K562 (cell line): ENCODE results near the gene ZNF319. TPM values are rescaled to one million over a fixed set of nuclear protein-coding genes. Genes with fewer than 3 reads are reported as not detected.

Experiments used
- BCOR ChIP-seq: fragments of 450-650 bp; IDR thresholded peaks from 2 replicates; pipeline ENCODE4 v1.6.1; 2016
- ESRRA ChIP-seq: fragments of 450-650 bp; IDR thresholded peaks from 2 replicates; pipeline ENCODE4 v1.6.1; 2014; ENCODE audit warnings: low read depth, mild to moderate bottlenecking, moderate library complexity, borderline replicate concordance
- HDAC2 ChIP-seq: fragments of 450-650 bp; IDR thresholded peaks from 2 replicates; pipeline ENCODE4 v1.6.1; 2016; ENCODE audit warnings: mild to moderate bottlenecking
- HDGF ChIP-seq: fragments of 450-650 bp; IDR thresholded peaks from 2 replicates; pipeline ENCODE4 v1.6.1; 2016
- KDM1A ChIP-seq, 2 experiments: fragments of 450-650 bp; IDR thresholded peaks; 2 replicates each; pipeline ENCODE4 v1.6.1; 2016; ENCODE audit warnings: mild to moderate bottlenecking in 2 of 2
- POLR2H ChIP-seq: IDR thresholded peaks from 2 replicates; pipeline ENCODE4 v1.6.1; 2016; ENCODE audit warnings: missing genetic modification characterization, low read depth, mild to moderate bottlenecking, control low read depth, missing compliant biosample characterization, moderate library complexity
- RBM25 ChIP-seq: fragments of 200-400 bp; formaldehyde crosslinking; IDR thresholded peaks from 2 replicates; pipeline ENCODE4 v1.6.1; 2018; ENCODE audit warnings: low read length, low read depth, moderate library complexity; ENCODE audit not compliant: severe bottlenecking
- TCF7 ChIP-seq: sonication (generic); IDR thresholded peaks from 2 replicates; pipeline ENCODE4 v1.6.1; 2016; ENCODE audit warnings: antibody characterized with exemption, borderline replicate concordance
- U2AF2 ChIP-seq: fragments of 200-400 bp; formaldehyde crosslinking; optimal IDR thresholded peaks from 2 replicates; pipeline ENCODE3; 2017; ENCODE audit warnings: low read depth, mild to moderate bottlenecking, low read length
- XRCC5 ChIP-seq: fragments of 200-400 bp; formaldehyde crosslinking; IDR thresholded peaks from 2 replicates; pipeline ENCODE4 v1.6.1; 2017; ENCODE audit warnings: low read depth, mild to moderate bottlenecking, low read length
- ZNF121 ChIP-seq: sonication (generic); formaldehyde crosslinking; conservative IDR thresholded peaks from 2 replicates; pipeline ENCODE4 v1.8.0; 2022; ENCODE audit warnings: missing genetic modification reagents
- polyA plus RNA-seq, 8 experiments: library from polyadenylated mRNA; depleted of rRNA in 4 of 8; stranded (reverse) in 5 of 8; unstranded in 3 of 8; fragments of >200 nt; fragmentation: Nextera tagmentation in 2 of 8; fragmentation: Illumina TruSeq in 1 of 8; extraction: Ambion mirVana in 2 of 8; extraction: Trizol in 1 of 8; gene quantifications; 2 replicates each; pipeline versions ENCODE4 v1.2.1 to v1.2.3, GENCODE V29; 2011 to 2014; ENCODE audit warnings: inconsistent platforms in 1 of 8, missing spikeins in 1 of 8
- total RNA-seq, 7 experiments: library from RNA; depleted of rRNA in 6 of 7; stranded (reverse); fragments of >200 nt in 6 of 7; fragmentation: Illumina TruSeq in 2 of 7; extraction: Trizol in 2 of 7; gene quantifications; 2 replicates each; pipeline versions ENCODE4 v1.2.1 to v1.2.3, GENCODE V29; 2011 to 2021; ENCODE audit warnings: low replicate concordance in 1 of 7
- TF ChIP-seq, protein P1 (sequence below): fragments of 450-650 bp; IDR thresholded peaks from 2 replicates; pipeline ENCODE4 v1.6.1; 2016; ENCODE audit warnings: mild to moderate bottlenecking, moderate library complexity
- TF ChIP-seq, protein P2 (sequence below): sonication (generic); formaldehyde crosslinking; IDR thresholded peaks from 2 replicates; pipeline ENCODE4 v1.4.0; 2020; ENCODE audit warnings: mild to moderate bottlenecking, missing genetic modification reagents

ZNF319 gene
- total and polyA plus RNA-seq, 9 of the 15 experiments (the other 6 are each of a cell fraction or from before 2014, with no cell fraction given), result 0.20 to 5.7 (median 1.4) TPM

DNA sequence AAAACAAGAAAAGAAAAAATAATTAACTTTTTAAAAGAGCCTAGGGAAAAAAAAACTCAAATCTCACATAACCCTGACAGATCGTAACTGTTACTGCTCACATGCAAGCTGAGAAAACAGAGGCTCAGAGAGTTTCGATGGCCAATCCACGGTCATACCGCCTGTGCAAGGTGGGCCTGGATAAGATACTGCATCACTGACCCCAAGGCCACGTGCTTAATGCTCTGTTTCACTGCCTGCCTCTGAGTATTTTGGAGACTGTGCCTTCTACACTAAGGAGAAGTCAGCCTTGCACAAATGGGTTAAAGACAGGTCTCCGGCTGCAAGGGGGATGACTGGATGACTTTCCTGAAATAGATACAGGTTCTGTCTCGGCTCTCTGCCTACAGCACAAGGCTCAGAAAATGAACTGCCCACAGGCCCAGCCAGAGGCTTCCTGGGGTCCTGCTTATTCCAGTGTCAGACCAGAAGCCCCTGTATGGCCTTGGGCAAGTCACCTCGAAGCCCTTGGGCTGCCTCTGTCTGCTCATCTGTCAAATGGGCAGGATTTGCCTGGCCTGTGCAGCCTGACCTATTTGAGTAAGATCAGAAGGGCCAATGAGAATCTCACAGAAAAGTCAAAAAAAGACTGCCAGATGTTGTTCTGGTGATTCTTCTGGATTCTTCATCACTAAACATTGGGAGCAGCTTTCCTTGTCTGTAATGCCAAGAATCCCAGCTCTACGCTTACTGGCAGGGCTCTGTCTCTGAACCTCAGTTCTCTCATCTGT, 55.3 kb downstream of the ZNF319 start (continued):
- TF ChIP-seq, protein P1, sequence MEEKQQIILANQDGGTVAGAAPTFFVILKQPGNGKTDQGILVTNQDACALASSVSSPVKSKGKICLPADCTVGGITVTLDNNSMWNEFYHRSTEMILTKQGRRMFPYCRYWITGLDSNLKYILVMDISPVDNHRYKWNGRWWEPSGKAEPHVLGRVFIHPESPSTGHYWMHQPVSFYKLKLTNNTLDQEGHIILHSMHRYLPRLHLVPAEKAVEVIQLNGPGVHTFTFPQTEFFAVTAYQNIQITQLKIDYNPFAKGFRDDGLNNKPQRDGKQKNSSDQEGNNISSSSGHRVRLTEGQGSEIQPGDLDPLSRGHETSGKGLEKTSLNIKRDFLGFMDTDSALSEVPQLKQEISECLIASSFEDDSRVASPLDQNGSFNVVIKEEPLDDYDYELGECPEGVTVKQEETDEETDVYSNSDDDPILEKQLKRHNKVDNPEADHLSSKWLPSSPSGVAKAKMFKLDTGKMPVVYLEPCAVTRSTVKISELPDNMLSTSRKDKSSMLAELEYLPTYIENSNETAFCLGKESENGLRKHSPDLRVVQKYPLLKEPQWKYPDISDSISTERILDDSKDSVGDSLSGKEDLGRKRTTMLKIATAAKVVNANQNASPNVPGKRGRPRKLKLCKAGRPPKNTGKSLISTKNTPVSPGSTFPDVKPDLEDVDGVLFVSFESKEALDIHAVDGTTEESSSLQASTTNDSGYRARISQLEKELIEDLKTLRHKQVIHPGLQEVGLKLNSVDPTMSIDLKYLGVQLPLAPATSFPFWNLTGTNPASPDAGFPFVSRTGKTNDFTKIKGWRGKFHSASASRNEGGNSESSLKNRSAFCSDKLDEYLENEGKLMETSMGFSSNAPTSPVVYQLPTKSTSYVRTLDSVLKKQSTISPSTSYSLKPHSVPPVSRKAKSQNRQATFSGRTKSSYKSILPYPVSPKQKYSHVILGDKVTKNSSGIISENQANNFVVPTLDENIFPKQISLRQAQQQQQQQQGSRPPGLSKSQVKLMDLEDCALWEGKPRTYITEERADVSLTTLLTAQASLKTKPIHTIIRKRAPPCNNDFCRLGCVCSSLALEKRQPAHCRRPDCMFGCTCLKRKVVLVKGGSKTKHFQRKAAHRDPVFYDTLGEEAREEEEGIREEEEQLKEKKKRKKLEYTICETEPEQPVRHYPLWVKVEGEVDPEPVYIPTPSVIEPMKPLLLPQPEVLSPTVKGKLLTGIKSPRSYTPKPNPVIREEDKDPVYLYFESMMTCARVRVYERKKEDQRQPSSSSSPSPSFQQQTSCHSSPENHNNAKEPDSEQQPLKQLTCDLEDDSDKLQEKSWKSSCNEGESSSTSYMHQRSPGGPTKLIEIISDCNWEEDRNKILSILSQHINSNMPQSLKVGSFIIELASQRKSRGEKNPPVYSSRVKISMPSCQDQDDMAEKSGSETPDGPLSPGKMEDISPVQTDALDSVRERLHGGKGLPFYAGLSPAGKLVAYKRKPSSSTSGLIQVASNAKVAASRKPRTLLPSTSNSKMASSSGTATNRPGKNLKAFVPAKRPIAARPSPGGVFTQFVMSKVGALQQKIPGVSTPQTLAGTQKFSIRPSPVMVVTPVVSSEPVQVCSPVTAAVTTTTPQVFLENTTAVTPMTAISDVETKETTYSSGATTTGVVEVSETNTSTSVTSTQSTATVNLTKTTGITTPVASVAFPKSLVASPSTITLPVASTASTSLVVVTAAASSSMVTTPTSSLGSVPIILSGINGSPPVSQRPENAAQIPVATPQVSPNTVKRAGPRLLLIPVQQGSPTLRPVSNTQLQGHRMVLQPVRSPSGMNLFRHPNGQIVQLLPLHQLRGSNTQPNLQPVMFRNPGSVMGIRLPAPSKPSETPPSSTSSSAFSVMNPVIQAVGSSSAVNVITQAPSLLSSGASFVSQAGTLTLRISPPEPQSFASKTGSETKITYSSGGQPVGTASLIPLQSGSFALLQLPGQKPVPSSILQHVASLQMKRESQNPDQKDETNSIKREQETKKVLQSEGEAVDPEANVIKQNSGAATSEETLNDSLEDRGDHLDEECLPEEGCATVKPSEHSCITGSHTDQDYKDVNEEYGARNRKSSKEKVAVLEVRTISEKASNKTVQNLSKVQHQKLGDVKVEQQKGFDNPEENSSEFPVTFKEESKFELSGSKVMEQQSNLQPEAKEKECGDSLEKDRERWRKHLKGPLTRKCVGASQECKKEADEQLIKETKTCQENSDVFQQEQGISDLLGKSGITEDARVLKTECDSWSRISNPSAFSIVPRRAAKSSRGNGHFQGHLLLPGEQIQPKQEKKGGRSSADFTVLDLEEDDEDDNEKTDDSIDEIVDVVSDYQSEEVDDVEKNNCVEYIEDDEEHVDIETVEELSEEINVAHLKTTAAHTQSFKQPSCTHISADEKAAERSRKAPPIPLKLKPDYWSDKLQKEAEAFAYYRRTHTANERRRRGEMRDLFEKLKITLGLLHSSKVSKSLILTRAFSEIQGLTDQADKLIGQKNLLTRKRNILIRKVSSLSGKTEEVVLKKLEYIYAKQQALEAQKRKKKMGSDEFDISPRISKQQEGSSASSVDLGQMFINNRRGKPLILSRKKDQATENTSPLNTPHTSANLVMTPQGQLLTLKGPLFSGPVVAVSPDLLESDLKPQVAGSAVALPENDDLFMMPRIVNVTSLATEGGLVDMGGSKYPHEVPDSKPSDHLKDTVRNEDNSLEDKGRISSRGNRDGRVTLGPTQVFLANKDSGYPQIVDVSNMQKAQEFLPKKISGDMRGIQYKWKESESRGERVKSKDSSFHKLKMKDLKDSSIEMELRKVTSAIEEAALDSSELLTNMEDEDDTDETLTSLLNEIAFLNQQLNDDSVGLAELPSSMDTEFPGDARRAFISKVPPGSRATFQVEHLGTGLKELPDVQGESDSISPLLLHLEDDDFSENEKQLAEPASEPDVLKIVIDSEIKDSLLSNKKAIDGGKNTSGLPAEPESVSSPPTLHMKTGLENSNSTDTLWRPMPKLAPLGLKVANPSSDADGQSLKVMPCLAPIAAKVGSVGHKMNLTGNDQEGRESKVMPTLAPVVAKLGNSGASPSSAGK, result no peak
- TF ChIP-seq ESRRA (0 out of 2 replicates have a peak, but pooled peaks have one; percentile 31), HDGF (no peak), XRCC5 (no peak), HDAC2 (no peak), ZNF121 (CRISPR knock-in tag) (peak; percentile 100), KDM1A (IDR thresholded peaks at IDR 0.05) (0 out of 4 replicates have a peak, but pooled peaks of 1 of the 2 experiments have one; percentile 37), RBM25 (peak; percentile 59), U2AF2 (no peak), BCOR (peak; percentile 65; the same call in 1 of the 2 replicates), TCF7 (no peak), POLR2H (tag) (no peak)
- TF ChIP-seq, protein P2, sequence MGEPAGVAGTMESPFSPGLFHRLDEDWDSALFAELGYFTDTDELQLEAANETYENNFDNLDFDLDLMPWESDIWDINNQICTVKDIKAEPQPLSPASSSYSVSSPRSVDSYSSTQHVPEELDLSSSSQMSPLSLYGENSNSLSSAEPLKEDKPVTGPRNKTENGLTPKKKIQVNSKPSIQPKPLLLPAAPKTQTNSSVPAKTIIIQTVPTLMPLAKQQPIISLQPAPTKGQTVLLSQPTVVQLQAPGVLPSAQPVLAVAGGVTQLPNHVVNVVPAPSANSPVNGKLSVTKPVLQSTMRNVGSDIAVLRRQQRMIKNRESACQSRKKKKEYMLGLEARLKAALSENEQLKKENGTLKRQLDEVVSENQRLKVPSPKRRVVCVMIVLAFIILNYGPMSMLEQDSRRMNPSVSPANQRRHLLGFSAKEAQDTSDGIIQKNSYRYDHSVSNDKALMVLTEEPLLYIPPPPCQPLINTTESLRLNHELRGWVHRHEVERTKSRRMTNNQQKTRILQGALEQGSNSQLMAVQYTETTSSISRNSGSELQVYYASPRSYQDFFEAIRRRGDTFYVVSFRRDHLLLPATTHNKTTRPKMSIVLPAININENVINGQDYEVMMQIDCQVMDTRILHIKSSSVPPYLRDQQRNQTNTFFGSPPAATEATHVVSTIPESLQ (CRISPR knock-in tag), result no peak
